Upper lobe of right lung (tissue), 1 donor: Measurements from ENCODE around the gene FAM163B. TPM values are rescaled to one million over a fixed set of nuclear protein-coding genes. Genes with fewer than 3 reads are reported as not detected.

Experiments used
- ATAC-seq: fragments of 200-7000 bp; cut with Tn5 transposase; one replicate; pipeline ENCODE4 v1.9.1; 2020; ENCODE audit warnings: mild to moderate bottlenecking, moderate library complexity
- DNase-seq: peaks from one replicate; pipeline ENCODE4 v3.0.0-alpha.2; 2020
- H3K27ac ChIP-seq: fragments of 200-600 bp; one replicate; pipeline ENCODE4 v1.8.0; 2022
- H3K27me3 ChIP-seq: fragments of 200-600 bp; one replicate; pipeline ENCODE4 v1.8.0; 2022; ENCODE audit warnings: mild to moderate bottlenecking
- H3K36me3 ChIP-seq: fragments of 200-600 bp; one replicate; pipeline ENCODE4 v1.8.0; 2022
- H3K4me1 ChIP-seq: fragments of 200-600 bp; one replicate; pipeline ENCODE4 v1.8.0; 2022
- H3K4me3 ChIP-seq: fragments of 200-600 bp; one replicate; pipeline ENCODE4 v1.8.0; 2022; ENCODE audit warnings: mild to moderate bottlenecking
- H3K9me3 ChIP-seq: fragments of 200-600 bp; one replicate; pipeline ENCODE4 v1.8.0; 2022
- CTCF ChIP-seq: fragments of 200-600 bp; IDR thresholded peaks from one replicate; pipeline ENCODE4 v1.8.0; 2022; ENCODE audit warnings: antibody characterized with exemption
- intact Hi-C: fragments of 100-400 bp; cut with DNase I; formaldehyde crosslinking; loops from one replicate; pipeline ENCODE4 v1.11.0; 2022
- total RNA-seq: library from RNA; stranded (reverse); fragmentation: NEBNext Ultra II Directional; extraction: Animal tissue kit (Norgen Biotek cat#: 25700); gene quantifications from one replicate; pipeline ENCODE4 v1.2.1, GENCODE V29; 2021
- donor health status: DM: no; HTN: yes; CAD: no; lungs with severe emphysema.

Gene FAM163B
- total RNA-seq, 1 donor from 2014 or later = not detected

GRCh38 chr9:133571391-133571890 lies 37.7 kb downstream of the FAM163B start:
- Histone ChIP-seq H3K4me1 (peaks cover 13% of the 10 kb centered on the region), H3K4me3 (no peak overlapping the region), H3K27me3 (no peaks in the 10 kb centered on the region), H3K36me3 (no peaks in the 10 kb centered on the region), H3K9me3 (no peaks in the 10 kb centered on the region), H3K27ac (no peak overlapping the region)
- DNase-seq = no peak
- no peak for TF ChIP-seq CTCF
- ATAC-seq = no peak
- intact Hi-C loops = no loop called here

DNA sequence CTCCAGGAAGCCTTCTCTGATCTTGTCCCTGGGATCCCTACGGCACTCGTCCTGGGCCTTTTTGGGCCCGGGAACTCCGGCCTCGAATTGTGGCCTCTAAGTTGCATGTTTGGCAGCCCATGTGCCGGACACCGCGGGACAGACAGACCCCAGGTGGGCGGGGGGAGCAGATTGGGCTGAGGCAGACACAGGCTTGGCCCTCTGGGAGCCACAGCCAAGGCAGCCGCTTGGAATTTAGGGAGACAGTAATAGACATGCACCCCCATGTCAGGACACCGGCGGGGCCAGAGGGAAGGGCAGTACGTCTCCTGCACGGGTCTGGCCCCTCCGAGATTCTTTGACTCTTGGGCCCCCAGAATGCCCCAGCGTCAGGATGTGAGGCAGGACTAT lies 38.5 kb downstream of the FAM163B start:
- Histone ChIP-seq H3K36me3 (no peaks in the 10 kb centered on the region), H3K4me1 (peaks cover 12% of the 10 kb centered on the region), H3K27ac (no peak overlapping the region), H3K27me3 (no peaks in the 10 kb centered on the region), H3K9me3 (no peaks in the 10 kb centered on the region), H3K4me3 (no peak overlapping the region)
- ATAC-seq = no peak
- intact Hi-C loops = no loop called here
- TF ChIP-seq CTCF = no peak
- no peak for DNase-seq

DNA sequence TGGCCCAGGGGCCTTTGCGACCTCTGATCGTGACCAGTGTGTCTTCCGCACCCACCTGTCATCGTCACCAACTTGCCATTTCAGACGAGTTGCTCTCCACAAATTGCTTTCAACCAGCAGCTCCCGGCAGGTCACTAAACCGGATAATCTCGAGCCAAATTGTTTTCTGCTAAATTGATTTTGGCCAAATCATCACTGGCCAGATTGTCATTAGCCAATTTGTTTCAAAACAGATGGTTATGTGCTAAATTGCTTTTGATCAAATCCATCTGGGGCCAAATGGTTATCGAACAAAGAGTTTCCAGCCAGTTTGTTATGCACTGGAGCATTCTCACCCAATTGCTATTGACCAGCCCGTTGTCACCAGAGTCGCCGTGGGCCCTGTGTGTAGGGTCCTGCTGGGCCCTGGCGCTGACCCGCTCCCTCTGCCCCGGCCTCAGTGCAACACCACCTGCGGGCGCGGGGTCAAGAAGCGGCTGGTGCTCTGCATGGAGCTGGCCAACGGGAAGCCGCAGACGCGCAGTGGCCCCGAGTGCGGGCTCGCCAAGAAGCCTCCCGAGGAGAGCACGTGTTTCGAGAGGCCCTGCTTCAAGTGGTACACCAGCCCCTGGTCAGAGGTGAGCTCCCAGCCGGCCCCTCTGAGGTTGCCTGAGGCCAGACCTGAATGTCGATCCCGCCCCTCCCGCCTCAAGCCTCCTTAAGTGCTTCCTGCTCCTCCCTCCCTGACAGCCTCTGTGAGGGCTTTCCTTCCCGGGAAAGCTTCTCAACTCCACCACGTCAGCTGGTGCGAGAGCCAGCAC lies 39.1 kb downstream of the FAM163B start:
- Histone ChIP-seq H3K27me3 (no peaks in the 10 kb centered on the region), H3K9me3 (no peaks in the 10 kb centered on the region), H3K36me3 (no peaks in the 10 kb centered on the region), H3K27ac (no peak overlapping the region), H3K4me1 (peaks cover 12% of the 10 kb centered on the region), H3K4me3 (no peak overlapping the region)
- intact Hi-C loops = no loop called here
- peak; percentile 89 for DNase-seq
- ATAC-seq = peak; percentile 82
- no peak for TF ChIP-seq CTCF

DNA sequence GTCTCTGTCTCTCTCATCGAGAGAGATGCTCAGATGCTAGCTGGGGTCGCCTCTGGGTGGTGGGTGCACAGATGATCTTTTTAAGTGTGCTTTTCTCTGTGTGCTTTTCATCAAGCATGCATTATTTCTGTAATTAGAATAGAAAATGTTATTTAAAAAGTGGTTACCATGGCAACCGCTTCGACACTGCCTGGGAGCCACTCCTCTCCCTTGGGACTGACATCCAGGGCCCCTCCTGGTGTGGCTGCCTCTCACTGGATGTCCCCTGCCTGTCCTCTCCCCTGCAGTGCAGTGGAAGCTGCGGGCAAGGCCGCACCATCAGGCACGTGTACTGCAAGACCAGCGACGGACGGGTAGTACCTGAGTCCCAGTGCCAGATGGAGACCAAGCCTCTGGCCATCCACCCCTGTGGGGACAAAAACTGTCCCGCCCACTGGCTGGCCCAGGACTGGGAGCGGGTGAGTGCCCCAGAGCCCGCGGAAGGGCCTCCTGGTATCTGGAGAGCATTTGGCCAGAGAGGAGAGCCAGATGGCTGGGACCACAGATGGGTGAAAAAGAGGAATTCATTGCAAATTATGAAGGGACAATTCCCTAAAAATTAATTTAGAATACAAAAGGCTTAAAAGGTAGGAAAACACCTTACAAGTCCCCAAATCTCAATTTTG lies 39.9 kb downstream of the FAM163B start:
- Histone ChIP-seq H3K4me1 (peaks cover 12% of the 10 kb centered on the region), H3K27ac (no peak overlapping the region), H3K27me3 (no peaks in the 10 kb centered on the region), H3K4me3 (no peak overlapping the region), H3K9me3 (no peaks in the 10 kb centered on the region), H3K36me3 (no peaks in the 10 kb centered on the region)
- DNase-seq (no peak), ATAC-seq (no peak)
- no peak for TF ChIP-seq CTCF
- intact Hi-C loops = no loop called here

DNA sequence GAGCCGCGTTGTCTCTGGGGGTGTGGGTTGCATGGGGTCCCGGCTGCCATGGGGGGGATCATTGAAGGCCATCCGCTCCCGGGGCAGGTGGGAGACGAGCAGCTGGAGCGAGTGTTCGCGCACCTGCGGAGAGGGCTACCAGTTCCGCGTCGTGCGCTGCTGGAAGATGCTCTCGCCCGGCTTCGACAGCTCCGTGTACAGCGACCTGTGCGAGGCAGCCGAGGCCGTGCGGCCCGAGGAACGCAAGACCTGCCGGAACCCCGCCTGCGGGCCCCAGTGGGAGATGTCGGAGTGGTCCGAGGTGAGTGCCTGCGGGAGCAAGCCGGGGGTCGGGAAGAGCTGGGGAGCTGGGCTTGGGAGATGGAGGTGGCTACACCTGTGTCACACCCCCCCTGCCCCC lies 41.0 kb downstream of the FAM163B start:
- ATAC-seq = no peak
- intact Hi-C loops = no loop called here

More for the DNA sequence above, 41.0 kb downstream of the FAM163B start:
- TF ChIP-seq CTCF = no peak
- Histone ChIP-seq H3K4me3 (no peak overlapping the region), H3K27ac (no peak overlapping the region), H3K4me1 (peaks cover 14% of the 10 kb centered on the region), H3K27me3 (no peaks in the 10 kb centered on the region), H3K36me3 (no peaks in the 10 kb centered on the region), H3K9me3 (no peaks in the 10 kb centered on the region)
- no peak for DNase-seq
